SK-N-MC (cell line): ENCODE measurements around the gene CLIC5.

Source experiments
- EZH2 ChIP-seq: fragments of 200-600 bp; sonication (generic); IDR thresholded peaks from one replicate; pipeline ENCODE4 v1.6.1; 2017; ENCODE audit warnings: antibody characterized with exemption
- POLR2AphosphoS5 ChIP-seq: IDR thresholded peaks from 2 replicates; pipeline ENCODE4 v1.6.1; 2012; ENCODE audit warnings: mild to moderate bottlenecking, low read depth, low read length, borderline replicate concordance

GRCh38 chr6:45929421-45930361 is 86.0 kb downstream of the CLIC5 start:
- TF ChIP-seq EZH2 (no peak), POLR2AphosphoS5 (no peak)
